ENCODE data around the gene AATF. TPM values are rescaled to one million over a fixed set of nuclear protein-coding genes. Genes with fewer than 3 reads are reported as not detected.

The AATF gene
- total and polyA plus RNA-seq, 9 donors = 28.5 to 73.6 (median 42.5) TPM

- Histone ChIP-seq H3K9me3 (no peaks in the 10 kb centered on the region), H3K4me1 (ENCODE audit: insufficient read depth) (peaks cover 11% of the 10 kb centered on the region), H3K36me3 (no peaks in the 10 kb centered on the region), H3K27ac (no peak overlapping the region), H3K4me3 (no peak overlapping the region), H3K27me3 (peaks cover 24% of the 10 kb centered on the region)
- 9 to 10% (median 10%) methylated on average over 43 of the region's 43 CpGs for WGBS, 3 donors
- DNase-seq = no peak
- no peak for TF ChIP-seq CTCF (IDR thresholded peaks at IDR 0.05)
- TF ChIP-seq POLR2A (IDR thresholded peaks at IDR 0.05) = no peak
- TF ChIP-seq EP300 (IDR thresholded peaks at IDR 0.05) = no peak
- intact Hi-C loops (cut with DNase I) = no loop called here
These were observed 9.5 kb upstream of the AATF start for GRCh38 chr17:36939052-36939801.

GRCh38 chr17:36939802-36940312, 8.9 kb upstream of the AATF start:
- intact Hi-C loops (cut with DNase I) = no loop called here
- H3K27ac ChIP-seq = no peak overlapping the region
- no peak overlapping the region for H3K4me3 ChIP-seq
- TF ChIP-seq EP300 (IDR thresholded peaks at IDR 0.05) (no peak), POLR2A (IDR thresholded peaks at IDR 0.05) (no peak), CTCF (IDR thresholded peaks at IDR 0.05) (no peak)
- peaks cover 7% of the 10 kb centered on the region for H3K4me1 ChIP-seq (ENCODE audit: insufficient read depth)
- H3K27me3 ChIP-seq = peaks cover 24% of the 10 kb centered on the region
- no peak for DNase-seq
- H3K36me3 ChIP-seq = no peaks in the 10 kb centered on the region
- H3K9me3 ChIP-seq = no peaks in the 10 kb centered on the region
- WGBS, 3 donors = 4 to 6% (median 6%) methylated on average over 26 of the region's 26 CpGs

GRCh38 chr17:36940313-36941264, 8.2 kb upstream of the AATF start:
- TF ChIP-seq POLR2A (IDR thresholded peaks at IDR 0.05) (no peak), CTCF (IDR thresholded peaks at IDR 0.05) (no peak), EP300 (IDR thresholded peaks at IDR 0.05) (no peak)
- H3K4me3 ChIP-seq = no peak overlapping the region
- 10 to 14% (median 11%) methylated on average over 45 to 52 of the region's 52 CpGs for WGBS, 3 donors
- intact Hi-C loops (cut with DNase I) = no loop called here
- H3K4me1 ChIP-seq (ENCODE audit: insufficient read depth) = peaks cover 5% of the 10 kb centered on the region
- no peaks in the 10 kb centered on the region for H3K9me3 ChIP-seq
- no peak for DNase-seq
- no peak overlapping the region for H3K27ac ChIP-seq
- H3K27me3 ChIP-seq = peaks cover 24% of the 10 kb centered on the region
- H3K36me3 ChIP-seq = no peaks in the 10 kb centered on the region

GRCh38 chr17:36941265-36942010, 7.3 kb upstream of the AATF start:
- intact Hi-C loops (cut with DNase I) = no loop called here

More at GRCh38 chr17:36941265-36942010, 7.3 kb upstream of the AATF start:
- Histone ChIP-seq H3K4me3 (no peak overlapping the region), H3K9me3 (no peaks in the 10 kb centered on the region), H3K4me1 (ENCODE audit: insufficient read depth) (peaks cover 5% of the 10 kb centered on the region), H3K36me3 (no peaks in the 10 kb centered on the region), H3K27me3 (peaks cover 20% of the 10 kb centered on the region), H3K27ac (no peak overlapping the region)
- TF ChIP-seq CTCF (IDR thresholded peaks at IDR 0.05) (no peak), EP300 (IDR thresholded peaks at IDR 0.05) (no peak), POLR2A (IDR thresholded peaks at IDR 0.05) (no peak)
- 27 to 30% (median 30%) methylated on average over 17 of the region's 17 CpGs for WGBS, 3 donors
- DNase-seq = no peak

All from ovary (tissue), 9 donors.